Measurements from ENCODE around the gene ALDH1L1. TPM values are rescaled to one million over a fixed set of nuclear protein-coding genes. Genes with fewer than 3 reads are reported as not detected.

The ALDH1L1 gene
- total RNA-seq, 1 donor from 2014 or later: 1.0 TPM

DNA sequence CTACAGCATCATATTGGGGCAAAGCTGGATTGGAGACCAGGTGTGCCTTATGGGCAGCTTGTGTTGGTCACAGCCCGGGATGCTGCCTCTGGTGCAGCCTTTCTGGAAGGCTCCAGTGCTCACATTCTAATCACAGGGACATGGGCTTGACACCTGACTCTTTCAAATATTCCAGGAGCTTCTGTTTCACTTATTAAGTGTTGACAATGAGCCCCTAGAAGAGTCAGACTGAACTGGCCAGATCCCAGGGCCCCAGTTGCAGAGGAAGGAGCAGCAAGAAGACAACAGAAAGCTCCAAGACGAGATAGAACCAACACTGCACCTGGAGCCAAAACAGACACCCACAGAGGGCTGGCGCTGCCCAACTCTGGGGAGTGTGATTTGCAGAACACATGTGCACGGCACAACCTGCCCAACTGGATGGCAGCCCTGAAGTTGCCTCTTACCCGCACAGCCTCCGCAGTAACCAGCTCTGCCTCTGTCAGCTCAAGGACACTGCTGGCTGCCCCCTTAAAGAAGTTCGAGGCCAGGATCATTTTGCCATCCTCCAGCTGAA is 30.3 kb downstream of the ALDH1L1 start:
- no peak overlapping the region for H3K4me3 Mint-ChIP-seq
- H3K36me3 Mint-ChIP-seq: no peaks in the 10 kb centered on the region
- H3K9me3 Mint-ChIP-seq: no peaks in the 10 kb centered on the region
- DNase-seq (ENCODE audit: low spot score in 2 of 2, unreplicated experiment in 2 of 2): no peak
- TF ChIP-seq, protein P1, sequence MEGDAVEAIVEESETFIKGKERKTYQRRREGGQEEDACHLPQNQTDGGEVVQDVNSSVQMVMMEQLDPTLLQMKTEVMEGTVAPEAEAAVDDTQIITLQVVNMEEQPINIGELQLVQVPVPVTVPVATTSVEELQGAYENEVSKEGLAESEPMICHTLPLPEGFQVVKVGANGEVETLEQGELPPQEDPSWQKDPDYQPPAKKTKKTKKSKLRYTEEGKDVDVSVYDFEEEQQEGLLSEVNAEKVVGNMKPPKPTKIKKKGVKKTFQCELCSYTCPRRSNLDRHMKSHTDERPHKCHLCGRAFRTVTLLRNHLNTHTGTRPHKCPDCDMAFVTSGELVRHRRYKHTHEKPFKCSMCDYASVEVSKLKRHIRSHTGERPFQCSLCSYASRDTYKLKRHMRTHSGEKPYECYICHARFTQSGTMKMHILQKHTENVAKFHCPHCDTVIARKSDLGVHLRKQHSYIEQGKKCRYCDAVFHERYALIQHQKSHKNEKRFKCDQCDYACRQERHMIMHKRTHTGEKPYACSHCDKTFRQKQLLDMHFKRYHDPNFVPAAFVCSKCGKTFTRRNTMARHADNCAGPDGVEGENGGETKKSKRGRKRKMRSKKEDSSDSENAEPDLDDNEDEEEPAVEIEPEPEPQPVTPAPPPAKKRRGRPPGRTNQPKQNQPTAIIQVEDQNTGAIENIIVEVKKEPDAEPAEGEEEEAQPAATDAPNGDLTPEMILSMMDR (IDR thresholded peaks at IDR 0.05; ENCODE audit: unreplicated experiment): no peak
- peaks cover 9% of the 10 kb centered on the region for H3K27me3 Mint-ChIP-seq (ENCODE audit: low read depth)
- H3K27ac Mint-ChIP-seq: no peak overlapping the region
- H3K4me1 Mint-ChIP-seq: no peaks in the 10 kb centered on the region

DNA sequence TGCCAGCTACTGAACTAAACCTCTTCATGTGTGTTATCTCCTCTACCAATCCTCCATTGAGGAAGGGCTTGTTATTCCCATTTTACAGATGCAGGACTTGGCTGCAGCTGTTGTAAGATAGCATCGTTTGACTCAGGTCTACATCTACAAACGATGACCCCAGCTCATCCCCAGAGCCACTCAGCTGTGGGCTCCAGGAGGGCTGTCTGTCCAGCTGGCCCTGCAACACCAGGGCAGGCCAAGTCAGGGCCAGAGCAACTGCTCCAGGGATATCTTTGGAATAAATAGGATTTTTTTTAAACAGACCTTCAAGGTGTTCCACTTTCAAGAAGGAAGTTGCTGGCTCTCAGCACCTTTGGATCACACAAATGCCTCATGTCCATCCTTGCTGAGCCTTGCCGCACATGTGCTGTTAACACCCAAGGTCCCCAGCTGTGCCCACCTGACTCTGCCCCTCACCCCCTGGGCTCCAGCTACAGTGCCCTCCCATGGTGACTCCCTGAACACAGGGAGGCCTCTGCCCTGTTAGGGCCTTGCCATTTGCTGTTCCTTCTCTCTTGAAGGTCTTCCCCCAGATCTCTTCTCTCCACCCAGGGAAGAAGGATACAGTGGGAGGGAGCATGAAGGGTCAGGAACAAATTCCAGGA is 31.0 kb downstream of the ALDH1L1 start:
- Mint-ChIP-seq H3K9me3 (no peaks in the 10 kb centered on the region), H3K4me1 (no peaks in the 10 kb centered on the region), H3K4me3 (no peak overlapping the region), H3K27me3 (ENCODE audit: low read depth) (peaks cover 16% of the 10 kb centered on the region), H3K27ac (no peak overlapping the region), H3K36me3 (no peaks in the 10 kb centered on the region)
- no peak for DNase-seq (ENCODE audit: low spot score in 2 of 2, unreplicated experiment in 2 of 2)
- TF ChIP-seq, protein P1 (IDR thresholded peaks at IDR 0.05; ENCODE audit: unreplicated experiment): no peak

DNA sequence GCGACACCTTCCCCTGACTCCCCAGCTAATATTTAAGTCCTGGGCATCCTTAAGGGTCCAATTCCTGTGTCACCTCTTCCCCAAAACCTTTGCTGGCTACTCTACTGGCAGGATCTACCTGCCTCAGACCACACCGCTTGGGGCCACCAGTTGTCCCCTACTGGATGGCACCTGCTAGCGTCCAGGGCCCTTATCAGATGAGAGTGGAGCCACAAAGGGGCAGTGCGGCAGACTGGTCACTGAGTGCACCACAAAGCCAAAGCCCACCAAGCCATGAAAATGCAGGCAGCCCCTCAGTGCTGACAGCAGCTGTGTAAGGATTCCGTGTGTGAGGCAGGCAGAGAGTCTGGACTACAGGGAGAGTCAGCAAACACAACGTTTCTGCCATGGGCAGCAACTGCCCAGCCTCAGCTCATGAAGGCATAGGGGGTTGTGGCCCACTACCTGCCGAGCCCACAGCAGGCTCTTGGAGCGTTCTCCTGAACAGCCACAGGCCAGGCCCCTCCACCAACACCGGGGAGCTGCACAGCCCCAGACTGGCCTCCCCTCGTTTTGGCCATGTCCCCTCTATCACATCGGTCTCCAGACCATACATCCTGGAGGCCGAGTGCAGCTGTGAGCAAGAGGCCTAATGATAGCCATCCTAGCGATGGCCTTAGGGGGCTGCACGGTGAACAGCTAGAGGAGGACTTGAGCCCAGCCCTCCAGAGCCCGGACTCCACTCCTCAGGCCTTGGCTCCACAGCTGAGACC is 32.3 kb downstream of the ALDH1L1 start:
- Mint-ChIP-seq H3K9me3 (no peaks in the 10 kb centered on the region), H3K27me3 (ENCODE audit: low read depth) (peaks cover 28% of the 10 kb centered on the region), H3K4me1 (no peaks in the 10 kb centered on the region), H3K4me3 (no peak overlapping the region), H3K27ac (no peak overlapping the region), H3K36me3 (no peaks in the 10 kb centered on the region)
- TF ChIP-seq, protein P1 (IDR thresholded peaks at IDR 0.05; ENCODE audit: unreplicated experiment): no peak
- no peak for DNase-seq (ENCODE audit: low spot score in 2 of 2, unreplicated experiment in 2 of 2)

DNA sequence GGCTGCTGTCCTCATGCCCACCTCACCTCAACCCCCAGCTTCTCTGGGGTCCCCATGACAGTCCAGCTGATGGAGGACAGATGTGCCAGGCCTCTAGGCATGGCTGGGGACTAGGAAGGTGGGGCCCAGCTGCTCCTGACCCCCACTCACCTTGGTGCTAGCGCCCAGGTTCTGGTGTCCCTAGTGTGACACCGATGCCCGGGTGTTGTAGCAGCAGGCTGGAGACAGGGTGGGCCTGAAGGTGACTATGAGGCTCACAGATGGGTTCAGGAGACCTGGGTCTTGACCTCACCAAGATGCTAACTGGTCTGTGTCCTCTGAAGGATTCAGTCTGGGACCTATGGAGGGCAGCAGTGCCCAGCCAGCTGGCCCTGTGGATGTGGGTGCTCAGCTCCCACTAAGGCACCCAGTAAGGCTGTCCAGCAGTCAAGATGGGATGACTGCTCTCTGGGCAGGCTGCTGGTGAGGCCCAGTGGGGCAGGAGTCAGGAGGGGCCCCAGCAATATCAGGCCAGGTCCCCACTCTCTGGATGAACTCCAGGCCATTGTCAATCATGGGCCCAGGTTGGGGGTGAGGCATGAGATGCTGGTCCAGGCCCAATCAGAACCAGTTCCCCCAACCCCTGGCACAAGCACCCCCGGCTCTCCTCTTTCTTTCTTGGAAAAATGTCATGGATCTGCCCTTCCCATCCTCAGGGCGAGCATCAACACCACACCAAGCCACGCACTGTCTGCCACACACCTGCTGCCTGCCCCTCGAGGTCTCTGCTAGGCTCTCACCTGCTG is 33.0 kb downstream of the ALDH1L1 start:
- H3K4me3 Mint-ChIP-seq: no peak overlapping the region
- no peaks in the 10 kb centered on the region for H3K4me1 Mint-ChIP-seq
- H3K9me3 Mint-ChIP-seq: no peaks in the 10 kb centered on the region
- H3K36me3 Mint-ChIP-seq: no peaks in the 10 kb centered on the region
- no peak for DNase-seq (ENCODE audit: low spot score in 2 of 2, unreplicated experiment in 2 of 2)
- H3K27ac Mint-ChIP-seq: no peak overlapping the region
- TF ChIP-seq, protein P1 (IDR thresholded peaks at IDR 0.05; ENCODE audit: unreplicated experiment): no peak
- peaks cover 34% of the 10 kb centered on the region for H3K27me3 Mint-ChIP-seq (ENCODE audit: low read depth)

DNA sequence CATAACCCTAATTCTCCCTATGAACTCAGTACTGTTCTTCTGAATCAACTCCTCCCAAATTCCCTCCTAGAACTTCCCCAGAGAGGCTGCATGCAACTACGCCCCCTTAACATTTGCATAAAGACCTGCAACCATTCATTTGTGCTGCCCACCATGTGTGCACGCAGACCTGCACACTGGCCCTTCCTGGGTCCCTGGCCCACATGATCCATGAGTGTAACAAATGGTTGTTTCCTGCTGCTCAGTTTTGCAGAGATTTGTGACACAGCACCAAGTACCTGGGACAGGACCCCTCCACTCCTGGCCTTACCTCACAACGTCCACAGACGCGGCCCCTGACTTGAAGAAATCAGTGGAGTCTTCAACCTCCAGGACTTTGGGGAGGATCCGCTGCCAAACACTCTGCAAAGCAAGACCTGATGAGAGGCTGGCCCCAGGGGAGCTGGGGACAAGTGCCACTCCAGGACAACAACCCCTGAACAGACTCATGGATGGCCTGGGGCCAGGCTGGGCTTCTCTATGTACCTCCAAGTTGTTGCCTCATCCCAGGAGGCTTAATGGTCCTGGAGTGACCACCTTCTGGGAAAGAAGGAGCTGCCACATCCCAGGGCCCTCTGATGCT is 33.8 kb downstream of the ALDH1L1 start:
- DNase-seq (ENCODE audit: low spot score in 2 of 2, unreplicated experiment in 2 of 2): no peak
- Mint-ChIP-seq H3K36me3 (no peaks in the 10 kb centered on the region), H3K4me1 (no peaks in the 10 kb centered on the region), H3K27me3 (ENCODE audit: low read depth) (peaks cover 41% of the 10 kb centered on the region), H3K9me3 (no peaks in the 10 kb centered on the region), H3K27ac (no peak overlapping the region), H3K4me3 (no peak overlapping the region)
- TF ChIP-seq, protein P1 (IDR thresholded peaks at IDR 0.05; ENCODE audit: unreplicated experiment): no peak
